ENCODE results near the gene SLC34A3.
A peak's percentile ranks its signal among the peaks of the same experiment; 100 is the strongest.

Gene SLC34A3

GRCh38 chr9:137189297-137190295, 41.1 kb upstream of the SLC34A3 start:
- Histone ChIP-seq H3K23ac (ENCODE audit: low read length) (peak overlapping the region; percentile 66), H3K4ac (ENCODE audit: low read depth, low read length) (no peak overlapping the region), H3K36me3 (ENCODE audit: control insufficient read depth, insufficient read depth, low read length) (no peaks in the 10 kb centered on the region), H3K9ac (ENCODE audit: low read length) (peak overlapping the region; percentile 84), H2BK15ac (replicated peaks; ENCODE audit: low read depth) (no peak overlapping the region), H3K27me3 (ENCODE audit: insufficient read depth, low read length, poor library complexity) (no peaks in the 10 kb centered on the region), H3K18ac (ENCODE audit: low read length) (no peak overlapping the region), H3K27ac (ENCODE audit: low read depth, low read length) (peak overlapping the region; percentile 74), H3K56ac (ENCODE audit: low read length) (peak overlapping the region; percentile 98), H2AK5ac (ENCODE audit: low read length) (no peak overlapping the region), H3K79me2 (ENCODE audit: control insufficient read depth, insufficient read depth, low read length) (peaks cover 16% of the 10 kb centered on the region), H4K5ac (ENCODE audit: low read length) (no peak overlapping the region), H3K4me2 (ENCODE audit: low read length) (peak overlapping the region; percentile 75), H4K8ac (ENCODE audit: low read depth, low read length) (no peak overlapping the region), H3K79me1 (ENCODE audit: low read length) (peaks cover 19% of the 10 kb centered on the region), H3K4me3 (ENCODE audit: low read length) (peak overlapping the region; percentile 69), H3K4me1 (ENCODE audit: control insufficient read depth, low read depth, low read length) (peaks cover 3% of the 10 kb centered on the region), H2BK120ac (ENCODE audit: low read depth, low read length) (no peak overlapping the region), H2BK5ac (ENCODE audit: low read length) (no peak overlapping the region)
- WGBS (ENCODE audit: extremely low coverage, insufficient coverage, low lambda C conversion rate) = no CpG with 5 or more reads among the region's 23 CpGs
- no peak for DNase-seq

GRCh38 chr9:137190315-137190856, 40.3 kb upstream of the SLC34A3 start:
- H3K4me3 ChIP-seq (ENCODE audit: low read length) = no peak overlapping the region
- H3K4ac ChIP-seq (ENCODE audit: low read depth, low read length) = no peak overlapping the region
- no peaks in the 10 kb centered on the region for H3K27me3 ChIP-seq (ENCODE audit: insufficient read depth, low read length, poor library complexity)
- H3K4me2 ChIP-seq (ENCODE audit: low read length) = no peak overlapping the region
- no peak overlapping the region for H3K9ac ChIP-seq (ENCODE audit: low read length)
- H2BK120ac ChIP-seq (ENCODE audit: low read depth, low read length) = no peak overlapping the region
- no peak overlapping the region for H3K27ac ChIP-seq (ENCODE audit: low read depth, low read length)
- H3K79me1 ChIP-seq (ENCODE audit: low read length) = peaks cover 19% of the 10 kb centered on the region
- no peak overlapping the region for H2BK5ac ChIP-seq (ENCODE audit: low read length)
- peaks cover 16% of the 10 kb centered on the region for H3K79me2 ChIP-seq (ENCODE audit: control insufficient read depth, insufficient read depth, low read length)
- H2AK5ac ChIP-seq (ENCODE audit: low read length) = no peak overlapping the region
- no peak overlapping the region for H3K18ac ChIP-seq (ENCODE audit: low read length)
- no peaks in the 10 kb centered on the region for H3K36me3 ChIP-seq (ENCODE audit: control insufficient read depth, insufficient read depth, low read length)
- no CpG with 5 or more reads among the region's 9 CpGs for WGBS (ENCODE audit: extremely low coverage, insufficient coverage, low lambda C conversion rate)
- H3K4me1 ChIP-seq (ENCODE audit: control insufficient read depth, low read depth, low read length) = peaks cover 3% of the 10 kb centered on the region
- DNase-seq = no peak
- no peak overlapping the region for H4K8ac ChIP-seq (ENCODE audit: low read depth, low read length)
- no peak overlapping the region for H2BK15ac ChIP-seq (replicated peaks; ENCODE audit: low read depth)
- H4K5ac ChIP-seq (ENCODE audit: low read length) = no peak overlapping the region
- H3K23ac ChIP-seq (ENCODE audit: low read length) = no peak overlapping the region
- no peak overlapping the region for H3K56ac ChIP-seq (ENCODE audit: low read length)

GRCh38 chr9:137191245-137191644, 39.5 kb upstream of the SLC34A3 start:
- no peak overlapping the region for H2BK120ac ChIP-seq (ENCODE audit: low read depth, low read length)
- DNase-seq = no peak
- no peak overlapping the region for H3K27ac ChIP-seq (ENCODE audit: low read depth, low read length)
- H3K36me3 ChIP-seq (ENCODE audit: control insufficient read depth, insufficient read depth, low read length) = no peaks in the 10 kb centered on the region
- H2AK5ac ChIP-seq (ENCODE audit: low read length) = no peak overlapping the region
- H3K23ac ChIP-seq (ENCODE audit: low read length) = no peak overlapping the region
- H3K4ac ChIP-seq (ENCODE audit: low read depth, low read length) = no peak overlapping the region
- H4K8ac ChIP-seq (ENCODE audit: low read depth, low read length) = no peak overlapping the region
- H3K4me1 ChIP-seq (ENCODE audit: control insufficient read depth, low read depth, low read length) = peaks cover 3% of the 10 kb centered on the region
- H3K79me1 ChIP-seq (ENCODE audit: low read length) = peaks cover 19% of the 10 kb centered on the region
- H4K5ac ChIP-seq (ENCODE audit: low read length) = no peak overlapping the region
- H2BK5ac ChIP-seq (ENCODE audit: low read length) = no peak overlapping the region
- no peaks in the 10 kb centered on the region for H3K27me3 ChIP-seq (ENCODE audit: insufficient read depth, low read length, poor library complexity)
- no peak overlapping the region for H2BK15ac ChIP-seq (replicated peaks; ENCODE audit: low read depth)
- no peak overlapping the region for H3K18ac ChIP-seq (ENCODE audit: low read length)
- peaks cover 16% of the 10 kb centered on the region for H3K79me2 ChIP-seq (ENCODE audit: control insufficient read depth, insufficient read depth, low read length)
- H3K4me2 ChIP-seq (ENCODE audit: low read length) = no peak overlapping the region
- H3K9ac ChIP-seq (ENCODE audit: low read length) = no peak overlapping the region
- H3K56ac ChIP-seq (ENCODE audit: low read length) = no peak overlapping the region
- no peak overlapping the region for H3K4me3 ChIP-seq (ENCODE audit: low read length)
- WGBS (ENCODE audit: extremely low coverage, insufficient coverage, low lambda C conversion rate) = no CpG with 5 or more reads among the region's 3 CpGs

GRCh38 chr9:137191691-137192447, 38.8 kb upstream of the SLC34A3 start:
- Histone ChIP-seq H3K4me1 (ENCODE audit: control insufficient read depth, low read depth, low read length) (peaks cover 3% of the 10 kb centered on the region), H3K9ac (ENCODE audit: low read length) (no peak overlapping the region), H4K8ac (ENCODE audit: low read depth, low read length) (no peak overlapping the region), H3K27ac (ENCODE audit: low read depth, low read length) (no peak overlapping the region), H3K4me2 (ENCODE audit: low read length) (no peak overlapping the region), H2BK5ac (ENCODE audit: low read length) (no peak overlapping the region), H3K36me3 (ENCODE audit: control insufficient read depth, insufficient read depth, low read length) (no peaks in the 10 kb centered on the region), H2AK5ac (ENCODE audit: low read length) (no peak overlapping the region), H2BK120ac (ENCODE audit: low read depth, low read length) (no peak overlapping the region), H3K79me1 (ENCODE audit: low read length) (peaks cover 18% of the 10 kb centered on the region), H3K23ac (ENCODE audit: low read length) (no peak overlapping the region), H3K4me3 (ENCODE audit: low read length) (no peak overlapping the region), H3K18ac (ENCODE audit: low read length) (no peak overlapping the region), H3K27me3 (ENCODE audit: insufficient read depth, low read length, poor library complexity) (no peaks in the 10 kb centered on the region), H3K79me2 (ENCODE audit: control insufficient read depth, insufficient read depth, low read length) (peaks cover 12% of the 10 kb centered on the region), H4K5ac (ENCODE audit: low read length) (no peak overlapping the region), H3K4ac (ENCODE audit: low read depth, low read length) (no peak overlapping the region), H3K56ac (ENCODE audit: low read length) (no peak overlapping the region), H2BK15ac (replicated peaks; ENCODE audit: low read depth) (no peak overlapping the region)
- DNase-seq = no peak
- no CpG with 5 or more reads among the region's 22 CpGs for WGBS (ENCODE audit: extremely low coverage, insufficient coverage, low lambda C conversion rate)

- H2AK5ac ChIP-seq (ENCODE audit: low read length) = no peak overlapping the region
Measured at GRCh38 chr9:137192448-137192780, 38.3 kb upstream of the SLC34A3 start.

More at GRCh38 chr9:137192448-137192780, 38.3 kb upstream of the SLC34A3 start:
- H3K4me3 ChIP-seq (ENCODE audit: low read length) = no peak overlapping the region
- no peak overlapping the region for H2BK120ac ChIP-seq (ENCODE audit: low read depth, low read length)
- H3K4me1 ChIP-seq (ENCODE audit: control insufficient read depth, low read depth, low read length) = peaks cover 3% of the 10 kb centered on the region
- no peaks in the 10 kb centered on the region for H3K27me3 ChIP-seq (ENCODE audit: insufficient read depth, low read length, poor library complexity)
- no peak overlapping the region for H3K9ac ChIP-seq (ENCODE audit: low read length)
- H2BK15ac ChIP-seq (replicated peaks; ENCODE audit: low read depth) = no peak overlapping the region
- no peak overlapping the region for H3K23ac ChIP-seq (ENCODE audit: low read length)
- no peak overlapping the region for H3K18ac ChIP-seq (ENCODE audit: low read length)
- no peaks in the 10 kb centered on the region for H3K36me3 ChIP-seq (ENCODE audit: control insufficient read depth, insufficient read depth, low read length)
- no peak for DNase-seq
- no peak overlapping the region for H3K56ac ChIP-seq (ENCODE audit: low read length)
- no peak overlapping the region for H2BK5ac ChIP-seq (ENCODE audit: low read length)
- H3K4me2 ChIP-seq (ENCODE audit: low read length) = no peak overlapping the region
- no CpG with 5 or more reads among the region's 10 CpGs for WGBS (ENCODE audit: extremely low coverage, insufficient coverage, low lambda C conversion rate)
- no peak overlapping the region for H3K4ac ChIP-seq (ENCODE audit: low read depth, low read length)
- peaks cover 7% of the 10 kb centered on the region for H3K79me2 ChIP-seq (ENCODE audit: control insufficient read depth, insufficient read depth, low read length)
- no peak overlapping the region for H4K8ac ChIP-seq (ENCODE audit: low read depth, low read length)
- no peak overlapping the region for H4K5ac ChIP-seq (ENCODE audit: low read length)
- H3K79me1 ChIP-seq (ENCODE audit: low read length) = peaks cover 13% of the 10 kb centered on the region
- H3K27ac ChIP-seq (ENCODE audit: low read depth, low read length) = no peak overlapping the region

Data from mesendoderm (in vitro differentiated cells).